Transverse colon (tissue), 4 donors: ENCODE data around the gene DNAJB4. TPM values are rescaled to one million over a fixed set of nuclear protein-coding genes. Genes with fewer than 3 reads are reported as not detected.

Experiments
- DNase-seq: peaks from one replicate; pipeline ENCODE4 v3.0.0-alpha.2; 2019
- H3K27ac ChIP-seq, 4 donors: fragments of 200-600 bp; sonication (generic); 2 replicates each; pipeline ENCODE4 v1.5.1; 2016 to 2018; ENCODE audit warnings: inconsistent platforms in 4 of 4
- H3K27me3 ChIP-seq: fragments of 200-600 bp; sonication (generic); 2 replicates; pipeline ENCODE4 v1.5.1; 2017; ENCODE audit warnings: inconsistent platforms
- H3K36me3 ChIP-seq, 4 donors: fragments of 200-600 bp; sonication (generic); 2 replicates each; pipeline ENCODE4 v1.5.1; 2017 to 2019; ENCODE audit warnings: inconsistent platforms in 4 of 4
- H3K4me1 ChIP-seq, 4 donors: fragments of 200-600 bp; sonication (generic); 2 replicates each; pipeline ENCODE4 v1.5.1; 2017 to 2020; ENCODE audit warnings: inconsistent platforms in 4 of 4
- H3K4me3 ChIP-seq, 4 donors: fragments of 200-600 bp; sonication (generic); 1 replicate in 1 of 4; 2 replicates in 3 of 4; pipeline versions ENCODE4 v1.5.1 to v1.6.1; 2017 to 2019; ENCODE audit warnings: inconsistent platforms in 4 of 4
- H3K9me3 ChIP-seq, 2 donors: fragments of 200-600 bp; sonication (generic); 2 replicates each; pipeline ENCODE4 v1.5.1; 2017 to 2019; ENCODE audit warnings: inconsistent platforms in 2 of 2
- EP300 ChIP-seq: sonication (generic); formaldehyde crosslinking; IDR thresholded peaks from one replicate; pipeline ENCODE4 v1.6.1; 2017; ENCODE audit warnings: antibody characterized with exemption, low read depth
- POLR2A ChIP-seq: fragments of 450-650 bp; IDR thresholded peaks from one replicate; pipeline ENCODE4 v1.6.1; 2016; ENCODE audit warnings: antibody characterized with exemption, mild to moderate bottlenecking, moderate library complexity
- POLR2AphosphoS5 ChIP-seq, 3 donors: sonication (generic); formaldehyde crosslinking; IDR thresholded peaks; one replicate each; pipeline ENCODE4 v1.6.1; 2016; ENCODE audit warnings: antibody characterized with exemption in 3 of 3
- WGBS, 2 donors: methylation state at CpG; one replicate each; pipeline ENCODE4 v1.1.5; 2018; ENCODE audit warnings: low coverage in 1 of 2; 5-methylcytosine and 5-hydroxymethylcytosine counted together
- in situ Hi-C, 4 donors: fragments of 200-750 bp; cut with MboI; loops; one replicate each; pipeline versions ENCODE4 v1.15.0 to v1.15.1; 2017; ENCODE audit warnings: low sequenced_read_pairs in 3 of 4, low pct_ligation_motif_present in 1 of 4, low pct_unique_long_range_greater_than_20kb in 1 of 4
- intact Hi-C: fragments of 100-400 bp; cut with DNase I; formaldehyde crosslinking; loops from one replicate; pipeline ENCODE4 v1.15.1; 2023; ENCODE audit warnings: low total_unique reads
- total RNA-seq, 4 donors: library from RNA; depleted of rRNA; stranded (reverse); fragments of >200 nt; gene quantifications; one replicate each; pipeline ENCODE4 v1.1.0, GENCODE V29; 2016
- TF ChIP-seq, protein P1 (sequence below), 5 experiments: fragments of 200-600 bp in 3 of 5; fragments of 450-650 bp in 2 of 5; sonication (generic) in 3 of 5; IDR thresholded peaks; 1 replicate in 2 of 5; 2 replicates in 3 of 5; pipeline ENCODE4 v1.5.1; 2016 to 2017; ENCODE audit warnings: antibody characterized with exemption in 5 of 5, inconsistent platforms in 3 of 5, mild to moderate bottlenecking in 2 of 5, moderate library complexity in 1 of 5

The DNAJB4 gene
- total RNA-seq, 4 donors from 2014 or later = 4.0 to 30.2 (median 16.9) TPM

DNA sequence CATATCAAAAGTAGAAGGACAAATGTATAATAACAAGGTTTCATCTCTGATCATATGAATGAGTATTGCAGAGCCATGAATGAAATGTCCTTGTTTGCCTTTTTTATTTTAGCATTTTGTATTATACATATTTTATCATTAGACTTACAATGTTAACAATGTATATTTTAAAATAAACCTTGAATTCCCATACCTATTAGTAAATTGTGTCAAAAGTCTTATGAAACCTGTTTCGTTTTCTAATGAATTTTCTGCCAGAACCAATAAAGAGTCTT lies 646 bp downstream of the DNAJB4 start:
- Histone ChIP-seq H3K9me3 (no peaks in the 10 kb centered on the region), H3K27ac (peak overlapping the region; percentile 86 to 94 (median 92)), H3K27me3 (no peaks in the 10 kb centered on the region), H3K4me1 (peaks cover 5 to 59% (median 31%) of the 10 kb centered on the region in 4 donors), H3K4me3 (peak overlapping the region; percentile 10 to 59 (median 52)), H3K36me3 (no peaks in the 10 kb centered on the region)
- in situ Hi-C loops = no loop called here
- TF ChIP-seq POLR2AphosphoS5 (IDR thresholded peaks at IDR 0.05) (no peak), EP300 (no peak), POLR2A (no peak)
- TF ChIP-seq, protein P1, sequence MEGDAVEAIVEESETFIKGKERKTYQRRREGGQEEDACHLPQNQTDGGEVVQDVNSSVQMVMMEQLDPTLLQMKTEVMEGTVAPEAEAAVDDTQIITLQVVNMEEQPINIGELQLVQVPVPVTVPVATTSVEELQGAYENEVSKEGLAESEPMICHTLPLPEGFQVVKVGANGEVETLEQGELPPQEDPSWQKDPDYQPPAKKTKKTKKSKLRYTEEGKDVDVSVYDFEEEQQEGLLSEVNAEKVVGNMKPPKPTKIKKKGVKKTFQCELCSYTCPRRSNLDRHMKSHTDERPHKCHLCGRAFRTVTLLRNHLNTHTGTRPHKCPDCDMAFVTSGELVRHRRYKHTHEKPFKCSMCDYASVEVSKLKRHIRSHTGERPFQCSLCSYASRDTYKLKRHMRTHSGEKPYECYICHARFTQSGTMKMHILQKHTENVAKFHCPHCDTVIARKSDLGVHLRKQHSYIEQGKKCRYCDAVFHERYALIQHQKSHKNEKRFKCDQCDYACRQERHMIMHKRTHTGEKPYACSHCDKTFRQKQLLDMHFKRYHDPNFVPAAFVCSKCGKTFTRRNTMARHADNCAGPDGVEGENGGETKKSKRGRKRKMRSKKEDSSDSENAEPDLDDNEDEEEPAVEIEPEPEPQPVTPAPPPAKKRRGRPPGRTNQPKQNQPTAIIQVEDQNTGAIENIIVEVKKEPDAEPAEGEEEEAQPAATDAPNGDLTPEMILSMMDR (IDR thresholded peaks at IDR 0.05) = no peak
- no peak for DNase-seq
- intact Hi-C loops = no loop called here
- 0% methylated on average over 1 of the region's 1 CpG for WGBS, 2 donors

DNA sequence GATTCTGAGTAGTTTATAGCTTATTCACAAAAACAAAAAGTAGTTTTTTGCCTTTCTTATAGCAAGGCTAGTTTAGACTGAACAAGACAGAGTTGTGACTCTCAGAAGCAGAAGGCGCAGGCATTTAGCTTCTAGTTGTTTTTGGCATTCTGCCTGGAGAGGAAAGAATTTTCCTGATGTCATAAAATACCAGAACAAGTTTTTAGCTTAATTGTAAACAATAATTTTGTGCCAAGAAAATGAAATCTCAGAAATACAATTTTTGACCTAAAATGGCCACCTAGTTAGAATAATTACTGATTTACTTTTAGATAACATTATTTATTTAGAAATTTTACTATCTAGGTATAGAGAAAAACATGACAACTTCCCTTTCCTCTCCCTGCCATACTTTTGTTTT lies 1.0 kb downstream of the DNAJB4 start:
- no peaks in the 10 kb centered on the region for H3K27me3 ChIP-seq
- DNase-seq = peak; percentile 17
- 3 to 10% methylated on average over 1 of the region's 1 CpG for WGBS, 2 donors
- peak; percentile 74 to 82 (median 77) for TF ChIP-seq POLR2AphosphoS5 (IDR thresholded peaks at IDR 0.05)
- TF ChIP-seq EP300 = no peak
- peak; percentile 57 for TF ChIP-seq POLR2A
- TF ChIP-seq, protein P1 (IDR thresholded peaks at IDR 0.05) = no peak
- in situ Hi-C loops (no loop called here), intact Hi-C loops (no loop called here)
- no peaks in the 10 kb centered on the region for H3K9me3 ChIP-seq
- peak overlapping the region; percentile 10 to 59 (median 52) for H3K4me3 ChIP-seq
- no peaks in the 10 kb centered on the region for H3K36me3 ChIP-seq
- peak overlapping the region; percentile 86 to 94 (median 92) for H3K27ac ChIP-seq
- H3K4me1 ChIP-seq = peaks cover 5 to 63% (median 33%) of the 10 kb centered on the region in 4 donors

DNA sequence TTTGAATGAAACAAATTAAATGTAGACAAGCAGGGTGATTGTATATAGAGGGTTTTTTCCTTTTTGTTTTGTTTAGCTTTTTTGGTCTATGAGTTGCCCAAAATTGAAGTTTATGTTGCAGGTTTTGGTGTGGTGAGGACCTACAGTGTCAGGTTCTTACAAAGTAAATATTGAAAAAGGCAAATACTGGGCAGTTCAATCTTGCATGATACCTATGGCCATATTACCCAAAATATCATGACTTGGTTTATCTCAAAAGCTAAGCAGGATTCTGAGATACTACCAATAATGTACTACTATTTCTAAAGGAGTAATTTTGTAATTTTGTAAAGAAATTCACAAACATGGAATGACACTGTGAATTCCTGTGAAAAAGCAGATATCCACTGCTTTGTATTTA lies 1.8 kb downstream of the DNAJB4 start:
- peaks cover 5 to 64% (median 35%) of the 10 kb centered on the region in 4 donors for H3K4me1 ChIP-seq
- DNase-seq = no peak
- TF ChIP-seq POLR2AphosphoS5 (IDR thresholded peaks at IDR 0.05) = no peak
- no peak for TF ChIP-seq EP300
- TF ChIP-seq, protein P1 (IDR thresholded peaks at IDR 0.05) = no peak
- intact Hi-C loops (no loop called here), in situ Hi-C loops (no loop called here)
- H3K4me3 ChIP-seq = peak overlapping the region in 3 of 4 donors; percentile 46 to 59 (median 57)
- H3K36me3 ChIP-seq = no peaks in the 10 kb centered on the region
- no peaks in the 10 kb centered on the region for H3K27me3 ChIP-seq
- peak overlapping the region; percentile 86 to 94 (median 92) for H3K27ac ChIP-seq
- H3K9me3 ChIP-seq = no peaks in the 10 kb centered on the region

DNA sequence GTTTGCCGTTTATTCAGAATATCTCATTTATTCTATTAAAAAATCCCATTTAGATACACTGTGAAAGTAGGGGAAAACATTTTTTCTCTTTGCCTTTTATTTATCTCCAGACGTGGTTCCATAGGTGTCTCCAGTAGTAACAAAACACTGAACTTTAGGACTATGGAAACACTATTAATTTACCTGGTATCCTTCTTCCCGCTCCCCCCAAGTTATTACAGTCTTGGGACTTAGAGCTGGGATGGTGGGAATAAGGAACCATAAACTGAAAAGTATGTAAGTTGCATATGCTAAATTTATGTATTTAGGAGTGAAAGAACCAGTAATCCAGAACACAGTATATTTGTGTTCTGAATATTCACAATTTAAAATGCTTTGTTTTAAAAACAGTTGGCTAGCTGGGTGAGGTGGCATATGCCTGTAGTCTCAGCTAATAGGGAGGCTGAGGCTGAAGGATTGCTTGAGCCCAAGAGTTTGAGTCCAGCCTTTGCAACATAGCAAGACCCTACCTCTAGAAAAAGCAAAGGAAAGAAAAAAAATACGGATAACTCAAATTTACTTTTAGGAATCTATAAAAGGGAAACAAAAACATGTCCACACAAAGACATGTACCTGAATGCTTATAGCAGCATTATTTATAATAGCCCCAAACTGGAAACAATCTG lies 3.1 kb downstream of the DNAJB4 start:
- Histone ChIP-seq H3K27ac (peak overlapping the region; percentile 1 to 94 (median 92)), H3K36me3 (no peaks in the 10 kb centered on the region), H3K4me1 (peaks cover 5 to 64% (median 34%) of the 10 kb centered on the region in 4 donors), H3K4me3 (peak overlapping the region in 2 of 4 donors; percentile 57 to 59), H3K9me3 (no peaks in the 10 kb centered on the region), H3K27me3 (no peaks in the 10 kb centered on the region)
- no peak for DNase-seq
- TF ChIP-seq, protein P1 (IDR thresholded peaks at IDR 0.05) = no peak
- TF ChIP-seq EP300 = no peak
- in situ Hi-C loops (no loop called here), intact Hi-C loops (no loop called here)
- 84 to 90% methylated on average over 3 to 4 of the region's 4 CpGs for WGBS, 2 donors
